ENCODE data around the gene MERTK.
"Not testable (repeated sequence)": the region's sequence is repeated elsewhere in the genome, so short reads cannot be mapped to it uniquely, and the experiment has no call there.

The MERTK gene

DNA sequence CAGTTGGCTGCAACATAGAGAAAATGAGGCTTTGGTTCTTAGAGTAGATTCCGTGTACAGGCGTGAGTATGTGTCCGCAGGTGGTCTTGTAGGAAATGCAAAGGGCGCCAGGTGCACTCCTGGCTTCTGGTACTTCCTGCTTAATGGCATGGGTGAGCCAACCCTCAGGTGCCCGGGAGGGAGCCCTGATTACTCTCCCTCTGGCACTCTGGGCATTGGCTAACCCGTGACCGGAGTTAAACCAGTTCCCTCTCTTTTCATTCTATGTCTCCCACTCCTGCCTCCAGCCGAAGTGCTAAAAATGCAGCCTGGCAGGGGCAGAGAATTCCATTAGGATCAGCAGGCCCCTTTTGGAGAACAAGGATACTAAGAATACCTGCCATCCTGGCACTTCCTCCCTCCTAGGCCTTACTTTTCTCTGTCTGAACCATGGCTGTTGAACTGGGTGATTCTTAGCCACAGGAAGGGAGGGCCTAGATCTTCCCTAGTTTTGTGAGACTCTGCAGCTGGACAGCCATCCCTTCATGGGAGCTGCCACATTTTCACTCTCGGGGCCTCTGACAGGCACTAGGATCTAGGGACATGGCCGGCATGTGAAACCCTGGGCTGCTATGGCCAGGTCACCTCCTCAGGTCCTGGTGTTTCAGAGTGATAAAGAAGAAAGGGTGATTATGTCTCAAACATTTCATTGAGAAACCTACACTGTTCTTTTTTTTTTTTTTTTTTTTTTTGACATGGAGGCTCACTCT is 6.5 kb downstream of the MERTK start:
- no peak for DNase-seq (ENCODE audit: low read depth)

DNA sequence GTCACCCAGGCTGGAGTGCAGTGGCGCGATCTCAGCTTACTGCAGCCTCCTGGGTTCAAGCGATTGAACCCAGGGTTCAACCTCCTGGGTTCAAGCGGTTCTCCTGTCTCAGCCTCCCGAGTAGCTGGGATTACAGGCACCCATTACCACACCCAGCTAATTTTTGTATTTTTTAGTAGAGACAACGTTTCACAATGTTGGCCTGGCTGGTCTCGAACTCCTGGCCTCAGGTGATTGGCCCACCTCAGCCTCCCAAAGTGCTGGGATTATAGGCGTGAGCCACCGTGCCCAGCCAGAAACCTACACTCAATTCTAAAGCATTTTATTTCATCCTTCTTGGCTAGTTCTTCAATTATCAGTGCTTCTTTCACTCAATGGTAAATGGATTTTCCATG is 7.1 kb downstream of the MERTK start:
- H3K4me3 ChIP-seq (replicated peaks; ENCODE audit: low read depth, low read length); DNase-seq (ENCODE audit: low read depth): not testable (repeated sequence)

More for the DNA sequence above, 6.5 kb downstream of the MERTK start:
- no peak overlapping the region for H3K4me3 ChIP-seq (replicated peaks; ENCODE audit: low read depth, low read length)
- TF ChIP-seq, protein P1, sequence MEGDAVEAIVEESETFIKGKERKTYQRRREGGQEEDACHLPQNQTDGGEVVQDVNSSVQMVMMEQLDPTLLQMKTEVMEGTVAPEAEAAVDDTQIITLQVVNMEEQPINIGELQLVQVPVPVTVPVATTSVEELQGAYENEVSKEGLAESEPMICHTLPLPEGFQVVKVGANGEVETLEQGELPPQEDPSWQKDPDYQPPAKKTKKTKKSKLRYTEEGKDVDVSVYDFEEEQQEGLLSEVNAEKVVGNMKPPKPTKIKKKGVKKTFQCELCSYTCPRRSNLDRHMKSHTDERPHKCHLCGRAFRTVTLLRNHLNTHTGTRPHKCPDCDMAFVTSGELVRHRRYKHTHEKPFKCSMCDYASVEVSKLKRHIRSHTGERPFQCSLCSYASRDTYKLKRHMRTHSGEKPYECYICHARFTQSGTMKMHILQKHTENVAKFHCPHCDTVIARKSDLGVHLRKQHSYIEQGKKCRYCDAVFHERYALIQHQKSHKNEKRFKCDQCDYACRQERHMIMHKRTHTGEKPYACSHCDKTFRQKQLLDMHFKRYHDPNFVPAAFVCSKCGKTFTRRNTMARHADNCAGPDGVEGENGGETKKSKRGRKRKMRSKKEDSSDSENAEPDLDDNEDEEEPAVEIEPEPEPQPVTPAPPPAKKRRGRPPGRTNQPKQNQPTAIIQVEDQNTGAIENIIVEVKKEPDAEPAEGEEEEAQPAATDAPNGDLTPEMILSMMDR (IDR thresholded peaks at IDR 0.05; ENCODE audit: low read length, missing control alignments): no peak

DNA sequence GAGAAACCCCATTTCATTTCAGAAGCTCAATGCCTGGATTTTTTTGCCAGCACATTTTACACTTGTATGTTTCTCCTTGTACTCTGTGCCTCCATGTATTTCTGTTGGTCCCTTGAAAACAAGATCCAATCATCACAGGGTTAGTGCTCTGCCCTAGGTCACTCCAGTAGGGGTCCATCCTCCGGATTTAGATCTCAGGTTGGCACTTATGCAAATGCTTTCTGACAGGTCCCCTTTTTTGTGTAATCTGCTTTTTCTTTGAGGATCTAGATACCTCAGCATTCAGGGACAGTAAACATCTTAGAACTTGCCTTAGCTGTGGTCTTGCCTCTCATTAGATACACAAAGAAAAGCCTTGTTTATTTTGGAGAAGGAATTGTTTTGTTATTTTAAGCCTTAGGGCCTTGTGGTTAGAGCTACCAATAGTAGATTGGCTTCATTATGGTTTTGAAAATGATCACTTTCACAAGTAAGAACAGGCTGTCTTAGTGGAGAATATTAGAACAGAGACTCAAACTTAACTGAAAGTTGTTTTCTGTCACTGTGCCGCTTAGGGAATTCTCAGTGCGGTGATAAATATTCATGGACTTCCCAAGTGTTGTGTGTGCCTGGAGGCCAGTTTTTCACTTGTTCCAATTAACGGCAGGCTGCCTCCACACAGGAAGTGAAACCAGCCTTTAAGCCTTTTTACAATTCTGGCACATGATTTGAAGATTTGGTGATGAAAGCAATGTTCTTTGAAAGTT is 7.8 kb downstream of the MERTK start:
- no peak for DNase-seq (ENCODE audit: low read depth)
- TF ChIP-seq, protein P1 (IDR thresholded peaks at IDR 0.05; ENCODE audit: low read length, missing control alignments): no peak
- H3K4me3 ChIP-seq (replicated peaks; ENCODE audit: low read depth, low read length): no peak overlapping the region

DNA sequence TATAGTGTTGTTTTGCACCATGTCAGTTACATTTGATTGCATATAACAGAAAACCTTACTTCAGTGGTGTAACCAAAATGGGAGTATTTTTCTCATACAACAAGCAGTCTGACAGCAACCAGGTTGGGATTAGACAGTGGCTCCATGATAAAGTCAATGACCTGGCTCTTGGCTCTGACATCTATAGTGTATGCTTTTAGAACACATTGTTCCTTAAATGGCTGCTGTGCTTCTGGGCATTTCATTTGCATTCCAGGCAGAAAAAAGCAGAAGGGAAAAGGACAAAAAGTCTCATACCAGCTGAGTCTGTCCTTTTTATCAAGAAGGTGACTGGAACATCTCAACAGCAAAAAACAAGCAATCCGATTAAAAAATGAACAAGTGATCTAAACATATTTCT is 10.2 kb downstream of the MERTK start:
- H3K4me3 ChIP-seq (replicated peaks; ENCODE audit: low read depth, low read length): no peak overlapping the region
- DNase-seq (ENCODE audit: low read depth): no peak
- TF ChIP-seq, protein P1 (IDR thresholded peaks at IDR 0.05; ENCODE audit: low read length, missing control alignments): no peak

DNA sequence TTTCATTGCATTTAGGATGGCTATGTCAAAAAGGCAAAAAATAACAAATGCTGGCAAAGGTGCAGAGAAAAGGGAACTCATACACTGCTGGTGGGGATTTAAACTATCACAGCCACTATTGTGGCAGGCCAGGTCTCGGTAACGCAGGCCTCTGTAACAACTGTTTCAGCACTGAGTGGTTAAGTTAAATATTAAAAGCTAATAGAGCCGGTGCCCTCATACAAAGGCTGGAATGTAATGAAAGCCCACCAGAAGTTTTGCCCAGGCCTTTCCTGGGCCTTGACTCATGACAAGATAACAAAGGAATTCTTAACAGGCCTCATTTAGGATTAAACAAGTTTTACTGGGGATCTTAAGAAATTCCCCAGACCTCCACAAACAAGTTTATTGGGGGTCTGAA is 10.7 kb downstream of the MERTK start:
- no peak for DNase-seq (ENCODE audit: low read depth)
- TF ChIP-seq, protein P1 (IDR thresholded peaks at IDR 0.05; ENCODE audit: low read length, missing control alignments): no peak
- no peak overlapping the region for H3K4me3 ChIP-seq (replicated peaks; ENCODE audit: low read depth, low read length)

DNA sequence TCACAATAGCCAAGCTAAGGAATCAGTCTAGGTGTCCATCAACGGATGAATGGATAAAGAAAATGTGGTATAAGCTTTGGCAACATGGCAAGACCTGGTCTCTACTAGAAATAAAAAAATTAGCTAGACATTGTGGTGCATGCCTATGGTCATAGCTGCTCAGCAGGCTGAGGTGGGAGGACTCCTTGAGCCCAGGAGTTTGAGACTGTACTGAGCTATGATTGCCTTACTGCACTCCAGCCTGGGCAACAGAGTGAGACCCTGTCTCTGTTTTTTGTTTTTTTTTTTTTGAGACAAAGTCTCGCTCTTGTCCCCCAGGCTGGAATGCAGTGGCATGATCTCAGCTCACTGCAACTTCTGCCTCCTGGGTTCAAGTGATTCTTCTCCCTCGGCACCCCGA is 11.6 kb downstream of the MERTK start:
- DNase-seq (ENCODE audit: low read depth): not testable (repeated sequence)

DNA sequence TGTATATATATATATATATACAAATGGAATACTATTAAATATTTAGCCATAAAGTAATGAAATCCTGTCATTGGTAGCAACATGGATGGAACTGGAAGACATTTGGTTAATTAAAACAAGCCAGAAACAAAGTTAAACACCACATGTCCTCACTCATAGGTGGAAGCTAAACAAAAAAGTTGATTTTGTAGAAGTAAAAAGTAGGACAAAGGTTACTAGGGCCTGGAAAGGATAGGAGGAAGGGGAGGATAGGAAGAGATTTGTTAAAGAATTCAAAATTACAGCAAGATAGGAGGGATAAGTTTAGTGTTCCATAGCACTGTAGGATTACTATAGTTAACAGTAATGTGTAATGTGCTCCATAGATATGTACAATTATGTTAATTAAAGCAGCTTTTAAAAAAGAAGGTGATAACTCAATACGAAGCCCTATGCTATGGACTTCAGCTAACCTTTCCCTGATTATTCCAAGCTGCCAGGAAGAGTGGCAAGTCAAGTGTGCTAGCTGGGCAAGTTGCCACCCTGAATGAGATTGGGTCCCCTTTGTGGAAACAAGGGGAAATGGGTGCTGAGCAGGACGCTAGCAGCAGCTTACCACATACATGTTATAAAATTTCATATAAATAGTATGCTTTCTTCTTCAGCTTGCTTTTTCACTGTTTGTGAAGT is 12.3 kb downstream of the MERTK start:
- TF ChIP-seq, protein P1 (IDR thresholded peaks at IDR 0.05; ENCODE audit: low read length, missing control alignments): no peak
- DNase-seq (ENCODE audit: low read depth): no peak
- no peak overlapping the region for H3K4me3 ChIP-seq (replicated peaks; ENCODE audit: low read depth, low read length)

More for the DNA sequence above, 11.6 kb downstream of the MERTK start:
- not testable (repeated sequence) for H3K4me3 ChIP-seq (replicated peaks; ENCODE audit: low read depth, low read length)

DNA sequence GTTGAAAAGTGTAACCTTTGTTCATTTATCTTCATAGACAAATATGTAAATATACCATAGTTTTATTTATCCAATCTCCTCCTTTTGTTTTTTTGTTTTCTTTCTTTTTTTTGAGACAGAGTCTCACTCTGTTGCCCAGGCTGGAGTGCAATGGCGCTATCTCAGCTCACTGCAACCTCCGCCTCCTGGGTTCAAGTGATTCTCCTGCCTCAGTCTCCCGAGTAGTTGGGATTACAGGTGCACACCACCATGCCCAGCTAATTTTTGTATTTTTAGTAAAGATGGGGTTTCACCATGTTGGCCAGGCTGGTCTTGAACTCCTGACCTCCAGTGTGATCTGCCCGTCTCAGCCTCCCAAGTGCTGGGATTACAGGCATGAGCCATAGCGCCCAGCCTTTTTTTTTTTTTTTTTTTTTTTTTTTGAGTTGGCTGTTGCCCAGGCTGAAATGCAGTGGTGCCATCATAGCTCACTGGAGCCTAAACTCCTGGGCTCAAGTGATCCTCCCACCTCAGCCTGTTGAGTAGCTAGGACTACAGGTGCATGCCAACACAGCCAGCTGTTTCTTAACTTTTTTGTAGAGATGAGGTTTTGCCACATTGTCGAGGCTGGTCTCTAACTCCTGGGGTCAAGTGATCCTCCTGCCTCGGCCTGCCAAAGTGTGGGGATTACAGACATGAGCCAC is 13.0 kb downstream of the MERTK start:
- DNase-seq (ENCODE audit: low read depth): not testable (repeated sequence)

More for the DNA sequence above, 13.0 kb downstream of the MERTK start:
- not testable (repeated sequence) for H3K4me3 ChIP-seq (replicated peaks; ENCODE audit: low read depth, low read length)

All from fibroblast of pulmonary artery (primary cell).